KMS-11 (cell line): ENCODE results near the gene ATP2A3.

Experiments used
- H2AFZ ChIP-seq: fragments of 200-600 bp; sonication (generic); 2 replicates; pipeline ENCODE4 v1.6.1; 2016; ENCODE audit warnings: antibody characterized with exemption, mixed run types, low read depth
- H3K27ac ChIP-seq: fragments of 200-600 bp; sonication (generic); 2 replicates; pipeline ENCODE4 v1.6.1; 2016; ENCODE audit warnings: mild to moderate bottlenecking, mixed run types
- H3K27me3 ChIP-seq: fragments of 200-600 bp; sonication (generic); 2 replicates; pipeline ENCODE4 v1.6.1; 2017; ENCODE audit warnings: mild to moderate bottlenecking, low read depth, mixed run types, moderate library complexity; ENCODE audit not compliant: insufficient read depth
- H3K36me3 ChIP-seq: fragments of 200-600 bp; sonication (generic); 2 replicates; pipeline ENCODE4 v1.6.1; 2017; ENCODE audit warnings: mild to moderate bottlenecking, mixed run types; ENCODE audit not compliant: insufficient read depth
- H3K4me1 ChIP-seq: fragments of 200-600 bp; sonication (generic); 2 replicates; pipeline ENCODE4 v1.6.1; 2016; ENCODE audit warnings: mild to moderate bottlenecking, low read depth, mixed run types; ENCODE audit not compliant: poor library complexity, severe bottlenecking
- H3K4me2 ChIP-seq: fragments of 200-600 bp; sonication (generic); 2 replicates; pipeline ENCODE4 v1.7.0; 2016; ENCODE audit warnings: mild to moderate bottlenecking, mixed run types
- H3K4me3 ChIP-seq: fragments of 200-600 bp; sonication (generic); IDR thresholded peaks from 2 replicates; pipeline ENCODE4 v1.6.1; 2017; ENCODE audit warnings: low read depth, low read length, mixed read lengths; ENCODE audit not compliant: insufficient read depth
- H3K79me2 ChIP-seq: fragments of 200-600 bp; sonication (generic); 2 replicates; pipeline ENCODE4 v1.6.1; 2016; ENCODE audit warnings: low read depth, mixed run types; ENCODE audit not compliant: insufficient read depth
- H3K9ac ChIP-seq: fragments of 200-600 bp; sonication (generic); 2 replicates; pipeline ENCODE4 v1.6.1; 2016; ENCODE audit warnings: mild to moderate bottlenecking, mixed run types
- H4K20me1 ChIP-seq: fragments of 200-600 bp; sonication (generic); 2 replicates; pipeline ENCODE4 v1.6.1; 2016; ENCODE audit warnings: mild to moderate bottlenecking, mixed run types; ENCODE audit not compliant: insufficient read depth
- TF ChIP-seq, protein P1 (sequence below): fragments of 200-600 bp; sonication (generic); conservative IDR thresholded peaks from 2 replicates; pipeline ENCODE4 v1.6.1; 2017; ENCODE audit warnings: low read depth, mild to moderate bottlenecking, antibody characterized with exemption, low read length, moderate library complexity, mixed read lengths

ATP2A3 gene

DNA sequence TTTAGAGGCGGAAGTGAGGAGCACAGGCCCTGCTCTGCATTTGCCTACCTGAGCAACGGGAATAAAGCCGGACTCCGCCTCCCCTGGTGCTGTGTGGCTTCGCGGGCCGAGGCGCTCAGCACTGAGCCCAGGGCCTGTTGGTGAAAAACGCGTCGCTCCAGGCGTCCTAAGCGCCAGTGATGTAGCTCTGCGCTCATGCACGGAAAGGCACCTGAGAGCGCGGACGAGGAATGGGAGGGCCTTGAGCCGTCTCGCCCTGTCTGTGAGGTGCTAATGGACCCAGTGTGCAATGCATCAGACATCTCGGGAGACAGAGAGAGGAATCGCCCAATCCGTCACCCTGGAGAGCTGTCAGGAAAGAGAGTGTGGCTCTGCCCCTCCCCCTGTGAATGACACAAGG, 17.2 kb upstream of the ATP2A3 start:
- Histone ChIP-seq H3K4me1 (no peaks in the 10 kb centered on the region), H3K9ac (no peak overlapping the region), H3K27me3 (no peaks in the 10 kb centered on the region), H4K20me1 (no peaks in the 10 kb centered on the region), H3K79me2 (no peaks in the 10 kb centered on the region), H3K4me3 (no peak overlapping the region), H2AFZ (no peak overlapping the region), H3K27ac (no peak overlapping the region), H3K4me2 (no peak overlapping the region), H3K36me3 (no peaks in the 10 kb centered on the region)
- TF ChIP-seq, protein P1, sequence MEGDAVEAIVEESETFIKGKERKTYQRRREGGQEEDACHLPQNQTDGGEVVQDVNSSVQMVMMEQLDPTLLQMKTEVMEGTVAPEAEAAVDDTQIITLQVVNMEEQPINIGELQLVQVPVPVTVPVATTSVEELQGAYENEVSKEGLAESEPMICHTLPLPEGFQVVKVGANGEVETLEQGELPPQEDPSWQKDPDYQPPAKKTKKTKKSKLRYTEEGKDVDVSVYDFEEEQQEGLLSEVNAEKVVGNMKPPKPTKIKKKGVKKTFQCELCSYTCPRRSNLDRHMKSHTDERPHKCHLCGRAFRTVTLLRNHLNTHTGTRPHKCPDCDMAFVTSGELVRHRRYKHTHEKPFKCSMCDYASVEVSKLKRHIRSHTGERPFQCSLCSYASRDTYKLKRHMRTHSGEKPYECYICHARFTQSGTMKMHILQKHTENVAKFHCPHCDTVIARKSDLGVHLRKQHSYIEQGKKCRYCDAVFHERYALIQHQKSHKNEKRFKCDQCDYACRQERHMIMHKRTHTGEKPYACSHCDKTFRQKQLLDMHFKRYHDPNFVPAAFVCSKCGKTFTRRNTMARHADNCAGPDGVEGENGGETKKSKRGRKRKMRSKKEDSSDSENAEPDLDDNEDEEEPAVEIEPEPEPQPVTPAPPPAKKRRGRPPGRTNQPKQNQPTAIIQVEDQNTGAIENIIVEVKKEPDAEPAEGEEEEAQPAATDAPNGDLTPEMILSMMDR = no peak

DNA sequence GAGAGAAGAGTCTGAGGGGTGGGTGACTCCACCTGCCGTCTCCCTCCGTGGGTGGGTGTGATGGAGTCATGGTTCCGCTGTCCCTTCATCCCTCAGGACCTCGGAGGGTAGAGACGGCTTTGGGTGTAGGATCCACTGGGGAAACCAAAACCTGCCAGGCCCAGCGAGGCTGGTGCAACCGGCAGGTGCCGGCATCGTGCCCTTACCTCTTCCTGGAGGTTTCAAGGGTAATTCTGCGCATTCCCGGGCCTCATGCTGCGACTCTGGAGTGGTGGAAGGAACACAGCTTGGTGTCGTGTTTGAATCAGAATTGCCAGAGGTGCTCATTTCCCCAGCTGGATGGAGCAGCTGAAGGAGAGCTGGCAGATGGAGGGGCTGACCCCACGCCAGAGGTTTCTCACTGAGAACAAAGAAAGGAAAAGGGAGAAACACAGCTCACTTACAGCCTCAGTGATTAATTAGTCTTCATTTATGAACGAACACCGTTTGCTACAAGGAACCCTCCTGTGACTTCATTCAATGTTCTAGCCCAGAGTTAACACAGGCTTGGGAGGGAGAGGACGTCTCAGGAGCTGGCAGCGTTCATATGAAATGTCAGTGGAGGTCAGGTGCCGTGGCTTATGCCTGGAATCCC, 16.3 kb upstream of the ATP2A3 start:
- H2AFZ ChIP-seq = no peak overlapping the region
- no peaks in the 10 kb centered on the region for H3K4me1 ChIP-seq
- H4K20me1 ChIP-seq = no peaks in the 10 kb centered on the region
- no peaks in the 10 kb centered on the region for H3K36me3 ChIP-seq
- H3K9ac ChIP-seq = no peak overlapping the region
- H3K79me2 ChIP-seq = no peaks in the 10 kb centered on the region
- H3K4me3 ChIP-seq = no peak overlapping the region
- H3K27me3 ChIP-seq = no peaks in the 10 kb centered on the region
- TF ChIP-seq, protein P1 = no peak
- H3K4me2 ChIP-seq = no peak overlapping the region
- H3K27ac ChIP-seq = no peak overlapping the region

DNA sequence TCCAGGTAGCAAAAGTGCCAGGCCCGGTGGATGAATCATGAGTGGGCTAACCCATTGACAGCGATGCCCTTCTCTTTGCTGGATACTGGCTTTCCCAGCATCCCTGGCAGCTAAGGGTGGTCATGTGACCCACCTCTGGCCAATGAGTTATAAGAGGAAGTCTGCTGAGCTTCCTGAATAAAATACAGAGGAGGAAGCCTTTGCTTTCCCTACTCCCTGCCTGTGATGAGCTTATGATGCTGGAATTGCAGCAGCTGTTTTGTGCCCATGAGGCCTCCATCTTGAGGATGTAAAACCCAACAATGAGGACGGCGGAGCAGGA, 15.0 kb upstream of the ATP2A3 start:
- Histone ChIP-seq H3K27me3 (no peaks in the 10 kb centered on the region), H3K4me1 (no peaks in the 10 kb centered on the region), H3K4me3 (no peak overlapping the region), H3K9ac (no peak overlapping the region), H3K36me3 (no peaks in the 10 kb centered on the region), H2AFZ (no peak overlapping the region), H4K20me1 (no peaks in the 10 kb centered on the region), H3K4me2 (no peak overlapping the region), H3K79me2 (no peaks in the 10 kb centered on the region), H3K27ac (no peak overlapping the region)
- TF ChIP-seq, protein P1 = no peak

DNA sequence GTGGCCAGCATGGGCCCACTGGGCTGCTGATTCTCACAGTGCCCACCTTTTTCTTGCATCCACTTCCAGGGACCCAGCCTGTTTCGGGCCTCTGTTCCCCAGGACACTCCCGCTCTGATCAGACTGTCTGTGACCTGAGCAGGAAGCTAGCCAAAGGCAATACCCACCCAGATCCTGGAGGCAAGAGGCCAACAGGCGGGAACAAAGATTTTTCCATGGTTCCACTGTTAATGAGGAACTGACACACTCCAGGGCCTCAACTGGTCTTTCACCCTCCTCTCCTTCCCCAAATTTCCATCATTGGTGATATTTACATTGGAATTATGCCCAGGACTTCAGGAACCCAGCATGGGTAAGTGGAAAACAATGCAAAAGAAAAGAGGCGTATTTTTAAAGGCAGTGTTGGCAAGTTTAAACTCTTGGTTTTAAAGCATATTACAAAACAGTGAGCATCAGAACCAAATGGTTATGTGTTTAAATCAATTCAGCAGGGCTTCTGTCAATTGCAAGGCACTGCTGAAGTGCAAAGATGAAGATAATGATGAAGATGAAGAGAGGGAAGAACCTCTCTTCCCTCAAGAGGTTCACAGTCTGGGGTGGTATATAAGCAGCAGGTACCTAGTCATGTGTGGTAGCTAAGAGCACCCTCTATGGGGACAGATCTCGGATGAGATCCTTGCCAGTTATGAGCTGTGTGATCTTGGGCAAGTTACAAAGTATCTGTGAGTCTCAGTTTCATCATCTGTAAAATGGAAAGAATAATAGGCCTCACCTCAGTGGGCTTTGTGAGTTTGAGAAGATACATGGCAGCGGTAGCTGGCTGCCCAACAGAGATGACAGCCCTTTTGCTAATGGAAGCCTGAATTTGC, 14.4 kb upstream of the ATP2A3 start:
- TF ChIP-seq, protein P1 = no peak
- Histone ChIP-seq H4K20me1 (no peaks in the 10 kb centered on the region), H3K27me3 (no peaks in the 10 kb centered on the region), H3K4me2 (no peak overlapping the region), H3K4me3 (no peak overlapping the region), H3K79me2 (no peaks in the 10 kb centered on the region), H3K4me1 (no peaks in the 10 kb centered on the region), H3K9ac (no peak overlapping the region), H2AFZ (no peak overlapping the region), H3K27ac (no peak overlapping the region), H3K36me3 (no peaks in the 10 kb centered on the region)
